Measurements from ENCODE around the gene KRT85.

Gene KRT85

GRCh38 chr12:52364061-52364460, 3.2 kb downstream of the KRT85 start:
- DNase-seq: no peak

- DNase-seq: no peak
Measured at GRCh38 chr12:52363111-52363679, 4.1 kb downstream of the KRT85 start.

- DNase-seq: no peak
Measured at GRCh38 chr12:52362118-52362726, 5.1 kb downstream of the KRT85 start.

- DNase-seq: no peak
Measured at GRCh38 chr12:52361553-52361952, 5.7 kb downstream of the KRT85 start.

- no peak for DNase-seq
Measured at GRCh38 chr12:52360663-52361271, 6.5 kb downstream of the KRT85 start.

GRCh38 chr12:52360106-52360662, 7.1 kb downstream of the KRT85 start:
- no peak for DNase-seq

GRCh38 chr12:52359621-52360061, 7.6 kb downstream of the KRT85 start:
- no peak for DNase-seq

- no peak for DNase-seq
Measured at GRCh38 chr12:52358575-52359350, 8.5 kb downstream of the KRT85 start.

GRCh38 chr12:52356762-52357580, 10.3 kb downstream of the KRT85 start:
- DNase-seq: no peak

- DNase-seq: no peak
Measured at GRCh38 chr12:52356031-52356761, 11.1 kb downstream of the KRT85 start.

GRCh38 chr12:52355176-52355575, 12.1 kb downstream of the KRT85 start:
- DNase-seq: no peak

- DNase-seq: peak; percentile 71
Measured at GRCh38 chr12:52354200-52354599, 13.1 kb downstream of the KRT85 start.

- no peak for DNase-seq
Measured at GRCh38 chr12:52353766-52354165, 13.5 kb downstream of the KRT85 start.

- DNase-seq: no peak
Measured at GRCh38 chr12:52352951-52353350, 14.3 kb downstream of the KRT85 start.

GRCh38 chr12:52351196-52352059, 15.9 kb downstream of the KRT85 start:
- no peak for DNase-seq

- no peak for DNase-seq
Measured at GRCh38 chr12:52350786-52351185, 16.5 kb downstream of the KRT85 start.

GRCh38 chr12:52350021-52350620, 17.2 kb downstream of the KRT85 start:
- DNase-seq: no peak

GRCh38 chr12:52349196-52349595, 18.1 kb downstream of the KRT85 start:
- no peak for DNase-seq

GRCh38 chr12:52347551-52348510, 19.4 kb downstream of the KRT85 start:
- DNase-seq: no peak

Measured in DMS 273 treated with DMSO at 0.1 percent for 48 hours (cell line).